Ramos (cell line): ENCODE measurements around the gene BCAN.

Experiments
- in situ Hi-C: fragments of 300-500 bp; cut with MboI; formaldehyde crosslinking; loops from one replicate; pipeline ENCODE4 v1.14.3; 2022; ENCODE audit warnings: low sequenced_read_pairs; ENCODE audit not compliant: unreplicated experiment

Gene BCAN

DNA sequence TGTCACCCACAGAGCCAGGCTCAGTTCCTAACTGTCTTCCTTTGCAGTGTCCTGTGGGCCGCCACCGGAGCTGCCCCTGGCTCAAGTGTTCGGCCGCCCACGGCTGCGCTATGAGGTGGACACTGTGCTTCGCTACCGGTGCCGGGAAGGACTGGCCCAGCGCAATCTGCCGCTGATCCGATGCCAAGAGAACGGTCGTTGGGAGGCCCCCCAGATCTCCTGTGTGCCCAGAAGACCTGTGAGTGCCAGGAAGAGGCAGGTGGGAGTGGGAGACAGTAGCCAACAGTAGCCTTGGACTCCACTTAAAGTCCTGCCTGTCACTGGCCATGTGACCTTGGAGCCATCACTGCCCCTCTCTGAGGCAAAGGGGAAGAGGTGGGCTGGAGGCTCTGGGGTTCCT, 16.6 kb downstream of the BCAN start:
- in situ Hi-C loops = loop anchor here (5.0 kb wide), 1 partner anchor 36 kb away; no protein-coding TSS in a partner anchor

DNA sequence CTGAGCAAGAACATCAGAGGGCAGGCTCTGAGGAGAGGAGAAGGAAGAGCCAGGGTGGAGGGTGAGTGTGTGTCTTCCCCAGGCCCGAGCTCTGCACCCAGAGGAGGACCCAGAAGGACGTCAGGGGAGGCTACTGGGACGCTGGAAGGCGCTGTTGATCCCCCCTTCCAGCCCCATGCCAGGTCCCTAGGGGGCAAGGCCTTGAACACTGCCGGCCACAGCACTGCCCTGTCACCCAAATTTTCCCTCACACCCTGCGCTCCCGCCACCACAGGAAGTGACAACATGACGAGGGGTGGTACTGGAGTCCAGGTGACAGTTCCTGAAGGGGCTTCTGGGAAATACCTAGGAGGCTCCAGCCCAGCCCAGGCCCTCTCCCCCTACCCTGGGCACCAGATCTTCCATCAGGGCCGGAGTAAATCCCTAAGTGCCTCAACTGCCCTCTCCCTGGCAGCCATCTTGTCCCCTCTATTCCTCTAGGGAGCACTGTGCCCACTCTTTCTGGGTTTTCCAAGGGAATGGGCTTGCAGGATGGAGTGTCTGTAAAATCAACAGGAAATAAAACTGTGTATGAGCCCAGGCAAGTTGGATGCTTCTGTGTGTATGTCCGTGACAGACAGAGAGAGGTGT, 17.1 kb downstream of the BCAN start:
- in situ Hi-C loops = loop anchor here (5.0 kb wide), 1 partner anchor 37 kb away; no protein-coding TSS in a partner anchor

DNA sequence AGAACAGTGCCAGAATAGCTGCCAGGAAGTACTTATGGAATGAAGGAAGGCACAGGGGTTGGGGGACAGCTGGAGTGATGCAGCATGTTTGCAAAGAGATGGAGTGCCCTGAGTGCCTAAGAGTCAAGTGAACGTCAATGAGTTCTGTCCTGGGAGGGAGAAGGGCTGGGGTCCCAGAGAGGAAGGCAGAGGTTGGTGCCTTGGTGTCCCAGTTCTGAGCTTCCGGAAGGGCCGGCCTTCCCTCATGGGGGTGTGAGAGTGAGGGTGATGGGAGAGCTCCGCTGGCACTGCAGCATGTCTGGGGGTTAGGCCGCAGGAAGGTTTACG, 17.7 kb downstream of the BCAN start:
- in situ Hi-C loops = loop anchor here (5.0 kb wide), 1 partner anchor 37 kb away; no protein-coding TSS in a partner anchor

DNA sequence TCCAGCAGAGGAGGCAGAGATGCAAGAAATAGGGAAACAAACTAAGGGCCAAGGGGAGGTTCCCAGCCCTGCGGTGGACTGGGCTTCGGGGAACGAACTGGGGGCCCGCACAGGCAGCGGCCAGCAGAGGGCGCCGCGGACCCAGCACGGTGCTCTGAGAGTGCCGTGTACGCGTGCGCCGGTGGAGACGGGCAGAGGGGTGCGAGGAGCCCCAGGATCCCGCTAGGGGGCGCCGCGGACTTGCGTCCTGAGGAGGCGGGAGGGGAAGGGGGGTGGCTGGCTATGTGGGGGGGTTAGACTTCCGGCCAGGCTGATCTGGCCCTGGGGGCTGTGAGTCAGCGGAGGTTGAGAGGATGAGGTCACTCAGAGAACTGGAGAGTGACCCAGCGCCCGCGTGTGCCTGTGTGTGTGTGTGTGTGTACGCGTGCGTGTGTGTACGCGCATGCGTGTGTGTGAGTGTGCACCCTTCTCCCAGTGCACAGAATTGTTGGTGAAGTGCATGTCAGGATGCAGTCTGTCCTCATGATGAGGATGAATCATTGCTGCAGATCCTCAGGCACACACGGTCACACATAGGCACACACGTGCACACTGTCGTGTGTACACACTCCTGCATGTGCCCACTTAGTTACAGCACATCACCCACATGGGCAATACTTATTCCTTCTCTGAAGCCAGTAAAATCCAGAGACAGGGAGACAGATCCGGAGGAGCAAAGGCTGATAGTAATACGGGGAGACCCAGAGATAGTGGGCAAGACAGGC, 18.3 kb downstream of the BCAN start:
- in situ Hi-C loops = loop anchor here (5.0 kb wide), 1 partner anchor 38 kb away; no protein-coding TSS in a partner anchor

DNA sequence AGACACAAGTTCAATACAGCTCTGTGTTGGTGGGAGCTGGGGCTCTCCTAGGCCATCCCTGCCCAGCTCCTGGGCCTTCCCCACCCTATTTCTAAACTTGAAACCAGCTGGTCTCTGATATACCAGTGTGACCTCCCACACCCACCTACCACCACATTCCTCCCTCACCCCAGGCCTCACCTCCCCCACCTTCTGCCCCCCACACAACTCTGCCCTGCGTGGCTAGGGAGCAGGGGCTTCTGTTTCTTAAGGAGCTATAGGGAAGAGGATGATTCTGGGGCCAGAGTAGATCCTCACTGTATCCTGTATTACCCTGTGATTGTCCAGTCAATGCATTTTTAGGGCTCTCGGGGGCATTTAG, 18.8 kb downstream of the BCAN start:
- in situ Hi-C loops = no loop called here

DNA sequence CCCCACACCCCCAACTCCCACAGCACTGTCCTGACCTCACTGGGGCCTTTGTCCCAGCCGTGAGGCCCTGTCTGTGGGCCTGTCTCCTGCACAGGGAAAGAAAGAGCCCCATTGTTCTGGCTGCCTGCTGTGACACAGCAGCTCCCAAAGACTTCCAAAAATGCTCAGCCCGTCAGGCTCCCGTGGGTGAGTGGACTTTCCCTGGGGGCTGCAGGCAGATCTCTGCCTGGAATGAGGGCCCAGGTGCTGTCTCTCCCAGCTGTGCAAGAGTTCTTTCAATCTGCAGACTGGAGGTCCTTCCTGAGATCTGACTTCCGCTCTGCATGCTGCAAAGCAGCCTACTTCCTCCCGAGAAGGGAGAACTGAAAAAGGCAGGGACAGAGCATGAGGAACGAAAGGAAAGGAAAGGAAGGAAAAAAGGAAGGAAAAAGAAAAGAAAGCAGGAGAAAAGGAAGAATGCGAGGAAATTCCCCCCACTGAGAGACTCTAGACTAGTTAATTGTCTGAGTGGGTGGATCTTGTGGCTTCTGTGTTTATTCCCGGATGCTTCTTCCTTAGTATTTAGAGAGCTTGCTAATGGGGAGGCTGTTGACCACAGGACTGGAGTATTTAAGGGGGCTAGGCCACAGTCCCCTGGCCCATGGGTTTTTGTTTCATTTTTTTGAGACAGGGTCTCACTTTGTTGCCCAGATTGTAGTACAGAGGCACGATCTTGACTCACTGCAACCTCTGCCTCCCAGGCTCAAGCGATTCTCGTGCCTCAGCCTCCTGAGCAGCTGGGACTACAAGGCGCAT, 20.3 kb downstream of the BCAN start:
- in situ Hi-C loops = no loop called here

DNA sequence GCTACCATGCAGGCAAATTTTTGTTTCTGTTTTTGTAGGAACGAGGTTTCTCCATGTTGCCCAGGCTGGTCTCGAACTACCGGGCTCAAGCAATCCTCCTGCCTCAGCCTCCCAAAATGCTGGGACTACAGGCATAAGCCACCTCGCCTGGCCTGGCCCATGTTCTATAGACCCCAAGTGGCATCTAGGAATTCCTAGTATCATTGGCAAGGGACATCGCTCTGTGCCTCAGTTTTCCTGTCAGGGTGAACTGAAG, 20.8 kb downstream of the BCAN start:
- in situ Hi-C loops = no loop called here

DNA sequence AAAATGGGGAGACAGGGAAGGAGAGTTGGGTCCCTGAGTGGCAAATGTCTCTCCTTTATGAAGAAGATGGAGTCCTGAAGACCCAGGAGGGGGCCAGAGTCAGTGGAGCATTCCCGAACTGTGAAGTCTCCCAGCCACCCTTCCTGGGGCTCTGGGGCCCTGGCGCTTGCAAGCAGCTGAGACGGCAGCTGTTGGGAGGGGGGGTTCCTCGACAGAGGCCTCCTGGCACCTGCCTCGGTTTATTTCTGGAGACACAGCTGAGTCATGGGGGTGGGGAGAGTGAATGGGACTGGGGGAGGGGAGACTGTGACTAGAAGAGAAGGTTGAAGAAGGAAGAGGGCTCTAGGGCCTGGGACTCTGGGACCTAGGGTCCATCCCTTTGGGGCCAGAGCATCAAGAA, 21.3 kb downstream of the BCAN start:
- in situ Hi-C loops = no loop called here

DNA sequence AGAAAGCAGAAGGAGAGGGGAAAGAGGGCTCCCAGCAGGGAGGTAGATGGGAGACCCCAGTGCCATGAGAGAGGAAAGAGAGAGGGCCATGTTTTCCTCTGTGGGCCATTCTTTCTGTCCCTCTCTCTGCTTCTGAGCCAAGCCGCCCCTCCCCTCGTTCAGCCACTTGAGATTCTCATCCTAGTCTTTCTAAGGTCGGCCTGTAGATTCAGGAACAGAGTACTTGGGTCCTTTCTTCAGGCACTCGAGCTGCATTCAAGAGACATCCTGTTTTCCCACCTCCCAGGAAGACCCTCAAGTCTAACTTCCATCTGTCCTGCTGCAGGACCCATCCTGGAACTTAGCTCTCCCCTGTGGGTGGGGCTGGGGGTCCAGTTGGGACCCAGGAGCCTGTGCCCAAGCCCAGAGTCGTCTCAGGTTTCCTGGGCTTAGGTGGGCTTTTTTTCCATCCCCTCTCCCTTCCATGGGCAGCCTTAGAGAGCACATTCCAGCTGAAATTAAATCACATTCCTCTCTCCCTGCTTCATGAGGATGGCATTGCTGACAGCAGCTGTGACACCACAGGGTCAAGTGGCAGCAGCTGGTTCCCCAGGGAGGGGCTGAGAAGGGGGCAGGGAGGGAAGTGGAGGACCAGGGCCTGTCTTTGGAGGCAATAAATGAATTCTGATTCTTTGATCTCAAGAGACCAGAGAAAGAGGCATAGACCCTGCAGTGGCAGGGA, 22.3 kb downstream of the BCAN start:
- in situ Hi-C loops = no loop called here

DNA sequence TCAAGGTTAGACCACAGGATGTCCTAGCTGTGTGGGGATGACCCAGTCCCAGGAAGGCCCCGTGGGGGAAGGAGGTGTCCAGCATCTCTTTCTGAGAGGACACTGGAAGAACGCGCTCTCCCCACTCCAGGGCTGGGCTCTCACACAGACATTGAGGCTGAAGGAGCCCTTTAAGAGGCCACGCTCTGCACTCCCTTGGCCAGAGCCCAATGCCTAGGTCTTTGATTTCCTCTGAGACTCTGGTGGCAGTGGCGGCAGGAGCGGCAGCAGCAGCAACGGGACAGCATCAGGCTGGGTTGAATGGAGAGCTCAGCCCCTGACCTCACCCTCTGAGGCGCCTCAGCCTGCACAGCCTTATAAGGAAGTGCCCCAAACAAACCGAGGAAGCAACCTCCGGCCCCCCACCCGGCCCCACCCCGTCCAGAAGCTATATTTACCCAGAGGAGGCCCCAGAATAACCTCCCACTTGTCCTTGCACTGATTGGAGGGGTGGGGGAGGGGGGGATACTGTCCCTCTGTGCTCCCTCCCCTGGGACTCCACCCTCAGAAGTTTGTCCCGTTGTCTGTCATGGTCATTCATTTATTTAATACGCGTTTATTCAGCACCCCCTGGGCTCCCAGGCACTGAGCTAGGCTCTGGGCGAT, 23.0 kb downstream of the BCAN start:
- in situ Hi-C loops = no loop called here

DNA sequence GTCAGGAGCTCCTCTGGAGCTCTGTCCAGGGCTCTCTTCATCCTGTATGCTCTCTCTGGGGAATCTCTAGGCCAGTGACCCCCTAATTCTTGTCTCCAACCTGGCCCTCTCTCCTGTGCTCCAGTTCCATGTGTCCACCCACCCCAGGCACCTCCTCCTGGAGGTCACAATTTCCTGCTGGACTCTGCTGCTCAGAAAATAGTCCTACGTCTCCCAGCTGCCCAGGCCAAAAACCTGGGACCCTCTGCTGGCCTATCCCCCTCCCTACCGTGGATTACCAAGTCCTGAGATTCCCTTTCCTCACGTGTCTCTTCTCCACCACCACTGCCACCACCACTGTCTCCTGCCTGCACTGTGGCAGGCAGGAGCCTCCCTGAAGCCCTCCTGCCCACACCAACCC, 23.6 kb downstream of the BCAN start:
- in situ Hi-C loops = no loop called here

DNA sequence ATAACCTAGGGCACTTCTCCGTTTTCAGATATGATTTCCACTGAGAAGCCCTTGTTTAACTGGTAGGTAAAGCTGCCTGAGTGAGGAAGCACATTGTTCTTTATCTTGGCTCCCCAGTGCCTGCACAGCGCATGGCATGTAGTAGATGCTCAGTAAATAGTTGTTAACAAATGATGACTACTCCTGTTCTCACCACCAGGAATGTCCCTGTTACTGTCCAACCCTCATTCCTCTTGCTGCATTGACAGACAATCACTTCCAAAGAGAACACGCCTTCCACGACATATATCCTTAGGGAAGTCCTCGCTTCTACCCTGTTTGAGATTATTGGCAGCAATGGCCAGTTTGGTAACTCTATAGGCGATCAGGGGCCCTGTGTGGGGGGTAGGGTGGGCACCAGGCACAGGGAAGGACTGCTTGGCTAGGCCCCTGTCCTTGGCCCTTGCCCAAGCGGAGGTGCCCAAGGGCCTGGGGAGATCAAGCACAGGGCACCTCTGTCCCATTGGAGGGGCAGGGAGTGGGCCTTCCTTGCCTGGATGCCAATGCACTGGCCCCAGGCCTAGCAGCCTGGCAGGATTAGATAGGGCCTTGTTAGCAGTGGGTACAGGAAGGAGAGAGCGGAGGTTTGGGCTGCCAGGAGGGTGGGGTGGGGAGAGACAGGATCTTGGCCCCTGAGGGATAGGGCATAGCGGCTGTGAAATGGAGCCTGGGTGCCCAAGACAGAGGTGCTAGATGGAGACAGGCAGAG, 25.1 kb downstream of the BCAN start:
- in situ Hi-C loops = no loop called here

DNA sequence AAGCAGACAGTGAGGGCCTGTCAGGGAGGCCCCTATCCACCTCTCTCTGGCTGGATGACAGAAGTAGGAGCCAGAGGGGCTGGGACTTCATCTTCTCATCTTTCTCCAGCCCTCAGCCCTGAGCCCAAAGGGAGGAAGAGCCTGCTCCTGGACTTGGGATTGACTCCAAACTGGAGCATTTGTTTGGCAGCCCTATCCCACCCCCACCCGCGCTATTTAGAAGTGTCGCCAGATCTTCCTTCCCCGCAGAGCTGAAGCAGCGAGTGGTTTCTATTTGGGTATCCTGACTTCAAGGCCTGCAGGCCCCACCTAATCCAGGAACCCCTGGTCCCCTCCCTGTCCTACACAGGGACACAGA, 25.7 kb downstream of the BCAN start:
- in situ Hi-C loops = no loop called here

DNA sequence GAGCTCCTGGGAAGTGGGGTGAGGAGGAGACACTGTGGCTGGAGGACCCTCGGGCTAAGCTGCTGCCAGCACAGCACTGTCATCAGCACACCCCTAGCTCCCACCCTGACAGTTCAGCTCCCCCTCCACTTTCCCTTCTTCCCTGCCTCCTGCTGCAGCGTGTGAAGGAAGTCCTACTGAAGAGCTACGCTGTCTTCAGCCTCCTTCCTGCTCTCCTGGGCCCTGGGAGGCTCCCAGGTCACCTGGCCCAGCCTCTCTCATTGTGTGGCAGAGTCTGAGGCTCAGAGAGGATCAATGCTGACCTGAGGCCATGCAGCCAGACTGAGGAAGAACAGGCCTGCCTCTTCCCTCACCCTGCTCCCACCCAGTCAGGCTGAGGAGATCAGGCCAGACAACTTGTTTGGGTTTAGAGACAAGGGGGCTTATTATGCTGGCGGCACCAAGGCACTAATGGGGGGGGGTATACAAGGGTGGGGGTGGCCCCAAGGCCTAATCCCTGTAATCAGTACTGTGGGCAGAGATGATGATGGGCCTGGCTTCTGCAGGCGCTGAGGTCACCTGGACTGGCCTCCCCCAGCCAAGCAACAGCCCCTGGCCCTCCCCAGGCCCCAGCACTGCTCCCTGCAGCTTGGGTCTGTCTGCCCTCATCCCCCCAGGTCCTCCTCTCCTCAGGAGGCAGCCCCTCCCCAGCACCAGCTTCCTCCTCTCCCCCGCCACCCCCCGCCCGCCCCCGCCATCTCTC, 26.2 kb downstream of the BCAN start:
- in situ Hi-C loops = no loop called here

DNA sequence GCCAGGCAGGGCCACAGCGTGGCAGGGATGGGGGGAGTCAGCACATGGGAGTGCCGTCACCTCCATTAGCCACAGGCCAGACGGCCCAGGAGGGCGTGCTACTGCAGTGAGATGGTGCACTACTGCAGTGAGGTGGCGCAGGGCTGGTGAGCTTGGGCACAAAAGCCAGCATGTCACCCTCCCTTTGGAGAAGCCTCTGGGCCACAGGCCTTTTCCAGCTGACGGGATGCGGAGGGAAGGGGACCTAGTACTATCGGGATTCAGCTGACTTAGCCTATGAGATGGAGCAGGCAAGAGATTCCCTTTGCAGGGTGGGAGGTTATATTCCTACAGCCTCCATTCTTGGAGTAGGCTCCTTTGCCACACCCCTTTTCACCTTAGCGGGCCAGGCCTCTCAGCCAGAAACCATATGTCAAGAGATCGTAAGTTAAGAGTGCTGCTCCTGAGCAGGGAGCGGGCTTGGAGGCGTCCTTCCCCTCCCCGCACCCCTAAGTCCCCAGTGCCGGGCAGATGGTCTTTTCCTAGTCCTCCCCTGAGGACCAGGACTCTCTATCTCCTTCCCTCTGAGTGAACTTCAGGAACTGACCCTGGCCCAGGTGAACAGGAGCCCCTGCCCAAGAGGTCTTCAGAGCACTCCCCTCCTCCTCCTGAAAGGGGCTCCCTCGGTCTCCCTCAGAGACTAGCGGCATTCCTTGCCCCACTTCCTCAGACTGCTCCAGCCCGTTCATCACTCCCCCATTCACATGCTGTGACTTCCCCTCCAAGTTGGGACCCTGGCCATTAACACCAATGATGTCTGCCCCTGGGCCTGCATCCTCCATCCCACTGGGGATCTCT, 27.1 kb downstream of the BCAN start:
- in situ Hi-C loops = no loop called here

DNA sequence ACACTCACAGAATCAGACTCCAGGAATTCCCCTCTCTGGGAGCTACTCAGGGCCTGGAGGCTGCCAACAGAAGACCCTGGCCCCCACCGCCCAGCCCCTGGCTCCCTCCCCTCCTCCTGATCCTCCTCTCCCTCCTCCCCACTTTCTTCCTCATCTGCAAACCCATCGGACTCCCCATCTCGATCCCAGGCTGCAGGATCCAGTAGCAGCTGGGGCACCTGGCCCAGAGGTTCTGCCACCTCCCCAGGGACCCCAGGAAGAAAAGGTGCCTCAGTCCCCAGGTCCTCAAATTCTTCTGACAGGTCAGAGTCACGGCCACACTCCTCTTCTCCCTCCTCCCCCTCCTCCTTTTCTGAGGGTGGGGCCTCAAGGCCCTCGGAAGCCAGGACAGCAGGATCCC, 27.9 kb downstream of the BCAN start:
- in situ Hi-C loops = no loop called here

DNA sequence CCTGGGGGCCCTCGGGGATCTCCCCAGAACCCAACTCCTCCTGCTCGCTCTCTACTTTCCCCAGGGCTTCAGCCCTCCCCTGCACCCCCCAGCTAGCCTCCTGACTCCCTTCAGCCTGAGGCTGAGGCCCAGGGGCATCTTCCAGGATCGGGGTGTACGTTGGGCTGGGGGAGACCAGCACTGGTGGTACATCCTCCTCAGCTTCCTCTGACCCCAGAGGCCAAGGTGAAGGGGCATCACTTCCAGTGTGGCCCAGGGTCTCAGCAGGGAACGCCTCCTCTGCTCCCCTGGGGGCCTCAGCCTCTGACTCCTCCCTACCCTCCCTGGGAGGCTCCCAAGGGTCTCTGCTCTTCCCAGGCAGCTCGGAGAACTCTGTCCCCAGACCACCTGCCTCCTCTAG, 28.4 kb downstream of the BCAN start:
- in situ Hi-C loops = no loop called here

DNA sequence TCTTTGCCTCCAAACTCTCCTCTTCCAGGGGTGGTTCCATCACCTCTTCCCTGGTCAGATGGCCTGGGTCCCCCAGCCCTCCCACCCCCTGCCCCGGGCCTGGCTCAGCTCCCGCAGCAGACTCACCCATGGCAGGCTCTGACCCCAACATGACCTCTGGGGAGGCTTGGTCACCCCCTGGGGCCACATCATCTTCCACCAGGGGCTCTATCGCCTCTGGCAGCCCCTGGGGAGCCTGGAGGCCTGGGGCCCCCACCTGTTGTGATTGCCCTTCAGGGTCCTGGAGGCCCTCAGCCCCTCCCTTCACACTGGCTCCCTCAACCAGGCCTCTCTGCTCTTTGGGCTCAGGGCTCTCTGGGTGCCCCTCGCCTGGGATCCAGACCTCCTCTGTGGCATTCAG, 28.9 kb downstream of the BCAN start:
- in situ Hi-C loops = no loop called here
